ENCODE measurements around the gene UCP2. TPM values are rescaled to one million over a fixed set of nuclear protein-coding genes. Genes with fewer than 3 reads are reported as not detected.

The UCP2 gene
- total and polyA plus RNA-seq, 10 of the 15 experiments (the other 5 are each of a cell fraction or from before 2014, with no cell fraction given) = 32.9 to 248 (median 154) TPM

DNA sequence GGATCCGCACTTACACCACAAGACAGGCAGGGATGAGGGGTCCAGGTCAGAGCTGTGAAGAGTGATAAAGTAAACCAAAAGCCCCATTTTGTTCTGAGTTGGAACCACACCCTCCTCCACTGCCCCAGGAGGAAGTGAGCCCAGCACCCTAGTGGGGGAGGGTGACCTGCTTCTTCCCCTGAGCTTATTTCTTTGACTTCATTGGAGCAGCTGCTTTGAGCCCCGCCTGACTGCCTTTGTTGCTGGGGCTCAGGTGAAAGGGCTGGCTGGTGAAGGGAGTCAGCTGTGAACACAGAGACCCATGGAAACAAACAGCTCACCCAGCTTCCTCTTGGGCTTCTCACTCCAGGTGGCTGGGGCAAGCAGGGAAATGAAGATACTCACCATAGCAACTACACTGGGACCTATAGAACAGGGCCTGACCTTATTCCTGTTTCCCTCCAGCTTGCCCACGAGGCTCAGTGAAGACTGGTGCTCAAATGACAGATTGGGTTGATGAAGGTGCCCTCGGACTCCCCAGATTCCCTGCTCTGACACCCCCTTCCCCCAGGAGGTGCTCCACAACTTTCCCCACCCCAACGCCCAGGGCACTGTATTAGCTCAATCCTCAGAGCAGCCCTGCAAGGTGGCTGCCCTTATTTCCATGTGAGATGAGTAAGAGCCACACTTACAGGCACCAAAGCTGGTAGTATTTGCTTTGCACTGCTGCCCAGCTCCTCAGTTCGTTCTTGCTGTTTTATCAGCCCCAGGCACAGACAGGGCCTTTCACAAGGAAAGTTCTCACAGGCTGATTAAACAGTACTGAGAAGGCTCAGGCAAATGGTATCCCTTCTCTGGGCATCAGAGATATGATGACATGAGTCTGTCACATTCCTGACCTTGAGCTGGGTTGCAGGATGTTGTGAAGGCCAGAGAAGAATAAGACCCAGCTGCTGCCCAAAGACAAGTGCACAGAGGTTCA lies 2.4 kb downstream of the UCP2 start (continued):
- TF ChIP-seq, protein P1, sequence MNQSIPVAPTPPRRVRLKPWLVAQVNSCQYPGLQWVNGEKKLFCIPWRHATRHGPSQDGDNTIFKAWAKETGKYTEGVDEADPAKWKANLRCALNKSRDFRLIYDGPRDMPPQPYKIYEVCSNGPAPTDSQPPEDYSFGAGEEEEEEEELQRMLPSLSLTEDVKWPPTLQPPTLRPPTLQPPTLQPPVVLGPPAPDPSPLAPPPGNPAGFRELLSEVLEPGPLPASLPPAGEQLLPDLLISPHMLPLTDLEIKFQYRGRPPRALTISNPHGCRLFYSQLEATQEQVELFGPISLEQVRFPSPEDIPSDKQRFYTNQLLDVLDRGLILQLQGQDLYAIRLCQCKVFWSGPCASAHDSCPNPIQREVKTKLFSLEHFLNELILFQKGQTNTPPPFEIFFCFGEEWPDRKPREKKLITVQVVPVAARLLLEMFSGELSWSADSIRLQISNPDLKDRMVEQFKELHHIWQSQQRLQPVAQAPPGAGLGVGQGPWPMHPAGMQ (IDR thresholded peaks at IDR 0.05; ENCODE audit: borderline replicate concordance) = no peak
- TF ChIP-seq JUND (IDR thresholded peaks at IDR 0.05; ENCODE audit: low read depth, low read length) (no peak), EP300 (IDR thresholded peaks at IDR 0.05; ENCODE audit: borderline replicate concordance in 1 of 2, control insufficient read depth in 1 of 2, low read depth in 2 of 2, low read length in 2 of 2) (peak; percentile 30 to 73; a peak in 3 of 4 replicates), GABPA (IDR thresholded peaks at IDR 0.05; ENCODE audit: low read depth) (no peak), MLLT1 (IDR thresholded peaks at IDR 0.05) (0 out of 2 replicates have a peak, but pooled peaks have one; percentile 15), RUNX3 (IDR thresholded peaks at IDR 0.05; ENCODE audit: low read length) (peak; percentile 51), ETV6 (conservative IDR thresholded peaks at IDR 0.05 in 1 of 2, IDR thresholded peaks at IDR 0.05 in 1 of 2; ENCODE audit: borderline replicate concordance in 1 of 2, low read depth in 1 of 2) (peak in 1 of 2 experiments; percentile 51; a peak in 1 of 4 replicates), IKZF2 (IDR thresholded peaks at IDR 0.05) (peak in 1 of 2 experiments; percentile 47; a peak in 2 of 4 replicates), YY1 (IDR thresholded peaks at IDR 0.05; ENCODE audit: low read depth, low read length) (peak; percentile 81; the same call in 1 of the 2 replicates), CHD4 (IDR thresholded peaks at IDR 0.05) (no peak), ZNF217 (IDR thresholded peaks at IDR 0.05) (no peak), CREB1 (IDR thresholded peaks at IDR 0.05; ENCODE audit: low read depth) (0 out of 2 replicates have a peak, but pooled peaks have one; percentile 71), CBX5 (IDR thresholded peaks at IDR 0.05; ENCODE audit: low read depth) (no peak), BACH1 (IDR thresholded peaks at IDR 0.05; ENCODE audit: borderline replicate concordance) (no peak)
- TF ChIP-seq, protein P2, sequence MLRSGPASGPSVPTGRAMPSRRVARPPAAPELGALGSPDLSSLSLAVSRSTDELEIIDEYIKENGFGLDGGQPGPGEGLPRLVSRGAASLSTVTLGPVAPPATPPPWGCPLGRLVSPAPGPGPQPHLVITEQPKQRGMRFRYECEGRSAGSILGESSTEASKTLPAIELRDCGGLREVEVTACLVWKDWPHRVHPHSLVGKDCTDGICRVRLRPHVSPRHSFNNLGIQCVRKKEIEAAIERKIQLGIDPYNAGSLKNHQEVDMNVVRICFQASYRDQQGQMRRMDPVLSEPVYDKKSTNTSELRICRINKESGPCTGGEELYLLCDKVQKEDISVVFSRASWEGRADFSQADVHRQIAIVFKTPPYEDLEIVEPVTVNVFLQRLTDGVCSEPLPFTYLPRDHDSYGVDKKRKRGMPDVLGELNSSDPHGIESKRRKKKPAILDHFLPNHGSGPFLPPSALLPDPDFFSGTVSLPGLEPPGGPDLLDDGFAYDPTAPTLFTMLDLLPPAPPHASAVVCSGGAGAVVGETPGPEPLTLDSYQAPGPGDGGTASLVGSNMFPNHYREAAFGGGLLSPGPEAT (IDR thresholded peaks at IDR 0.05; ENCODE audit: low read depth) = peak; percentile 75
- TF ChIP-seq, protein P3, sequence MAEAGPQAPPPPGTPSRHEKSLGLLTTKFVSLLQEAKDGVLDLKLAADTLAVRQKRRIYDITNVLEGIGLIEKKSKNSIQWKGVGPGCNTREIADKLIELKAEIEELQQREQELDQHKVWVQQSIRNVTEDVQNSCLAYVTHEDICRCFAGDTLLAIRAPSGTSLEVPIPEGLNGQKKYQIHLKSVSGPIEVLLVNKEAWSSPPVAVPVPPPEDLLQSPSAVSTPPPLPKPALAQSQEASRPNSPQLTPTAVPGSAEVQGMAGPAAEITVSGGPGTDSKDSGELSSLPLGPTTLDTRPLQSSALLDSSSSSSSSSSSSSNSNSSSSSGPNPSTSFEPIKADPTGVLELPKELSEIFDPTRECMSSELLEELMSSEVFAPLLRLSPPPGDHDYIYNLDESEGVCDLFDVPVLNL (IDR thresholded peaks at IDR 0.05; ENCODE audit: low read depth, low read length) = no peak
- TF ChIP-seq, protein P4, sequence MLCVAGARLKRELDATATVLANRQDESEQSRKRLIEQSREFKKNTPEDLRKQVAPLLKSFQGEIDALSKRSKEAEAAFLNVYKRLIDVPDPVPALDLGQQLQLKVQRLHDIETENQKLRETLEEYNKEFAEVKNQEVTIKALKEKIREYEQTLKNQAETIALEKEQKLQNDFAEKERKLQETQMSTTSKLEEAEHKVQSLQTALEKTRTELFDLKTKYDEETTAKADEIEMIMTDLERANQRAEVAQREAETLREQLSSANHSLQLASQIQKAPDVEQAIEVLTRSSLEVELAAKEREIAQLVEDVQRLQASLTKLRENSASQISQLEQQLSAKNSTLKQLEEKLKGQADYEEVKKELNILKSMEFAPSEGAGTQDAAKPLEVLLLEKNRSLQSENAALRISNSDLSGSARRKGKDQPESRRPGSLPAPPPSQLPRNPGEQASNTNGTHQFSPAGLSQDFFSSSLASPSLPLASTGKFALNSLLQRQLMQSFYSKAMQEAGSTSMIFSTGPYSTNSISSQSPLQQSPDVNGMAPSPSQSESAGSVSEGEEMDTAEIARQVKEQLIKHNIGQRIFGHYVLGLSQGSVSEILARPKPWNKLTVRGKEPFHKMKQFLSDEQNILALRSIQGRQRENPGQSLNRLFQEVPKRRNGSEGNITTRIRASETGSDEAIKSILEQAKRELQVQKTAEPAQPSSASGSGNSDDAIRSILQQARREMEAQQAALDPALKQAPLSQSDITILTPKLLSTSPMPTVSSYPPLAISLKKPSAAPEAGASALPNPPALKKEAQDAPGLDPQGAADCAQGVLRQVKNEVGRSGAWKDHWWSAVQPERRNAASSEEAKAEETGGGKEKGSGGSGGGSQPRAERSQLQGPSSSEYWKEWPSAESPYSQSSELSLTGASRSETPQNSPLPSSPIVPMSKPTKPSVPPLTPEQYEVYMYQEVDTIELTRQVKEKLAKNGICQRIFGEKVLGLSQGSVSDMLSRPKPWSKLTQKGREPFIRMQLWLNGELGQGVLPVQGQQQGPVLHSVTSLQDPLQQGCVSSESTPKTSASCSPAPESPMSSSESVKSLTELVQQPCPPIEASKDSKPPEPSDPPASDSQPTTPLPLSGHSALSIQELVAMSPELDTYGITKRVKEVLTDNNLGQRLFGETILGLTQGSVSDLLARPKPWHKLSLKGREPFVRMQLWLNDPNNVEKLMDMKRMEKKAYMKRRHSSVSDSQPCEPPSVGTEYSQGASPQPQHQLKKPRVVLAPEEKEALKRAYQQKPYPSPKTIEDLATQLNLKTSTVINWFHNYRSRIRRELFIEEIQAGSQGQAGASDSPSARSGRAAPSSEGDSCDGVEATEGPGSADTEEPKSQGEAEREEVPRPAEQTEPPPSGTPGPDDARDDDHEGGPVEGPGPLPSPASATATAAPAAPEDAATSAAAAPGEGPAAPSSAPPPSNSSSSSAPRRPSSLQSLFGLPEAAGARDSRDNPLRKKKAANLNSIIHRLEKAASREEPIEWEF (IDR thresholded peaks at IDR 0.05; ENCODE audit: insufficient replicate concordance, low read depth, low read length) = peak; percentile 75

Data from GM12878 (cell line).